Measurements from ENCODE around the gene ABCD3.
"Not testable (repeated sequence)": the region's sequence is repeated elsewhere in the genome, so short reads cannot be mapped to it uniquely, and the experiment has no call there.

Gene ABCD3

DNA sequence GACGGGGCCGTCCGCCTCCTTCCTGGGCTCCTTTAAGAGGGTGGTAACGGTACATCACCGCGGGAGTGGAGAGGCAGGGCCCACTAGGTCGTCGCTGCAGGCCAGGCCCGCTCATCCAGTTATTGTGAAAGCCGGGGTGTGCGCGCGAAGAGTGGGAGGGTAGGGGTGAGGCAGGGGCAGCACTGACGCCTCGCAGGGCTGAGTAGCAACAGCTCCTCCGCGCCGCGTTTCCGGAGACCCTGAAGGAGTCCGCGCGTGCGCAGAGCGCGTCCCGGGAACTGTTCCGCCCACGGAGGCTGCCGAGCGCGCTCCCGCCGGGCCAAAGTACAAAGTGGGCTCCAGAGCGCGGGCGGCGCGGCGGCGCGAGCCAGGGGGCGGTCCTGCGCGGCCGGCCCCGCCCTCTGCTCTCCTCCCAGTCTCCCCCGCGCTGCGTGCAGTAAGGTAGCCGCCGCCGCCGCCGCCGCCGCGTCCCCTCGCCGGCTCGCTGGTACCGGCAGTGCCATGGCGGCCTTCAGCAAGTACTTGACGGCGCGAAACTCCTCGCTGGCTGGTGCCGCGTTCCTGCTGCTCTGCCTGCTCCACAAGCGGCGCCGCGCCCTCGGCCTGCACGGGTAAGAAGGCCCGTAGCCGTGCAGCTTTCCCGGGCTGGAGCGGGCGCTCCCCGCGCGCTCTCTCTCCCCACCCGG, at the start of gene ABCD3:
Gene ABCD3, plus strand, starts transcription at position 412 of the 686 bp plus-strand sequence. Its CDS starts 90 bp downstream, at position 502.
- DNase-seq (ENCODE audit: low read depth, low spot score) = peak; percentile 94

GRCh38 chr1:94372771-94373170, 45.4 kb upstream of the ABCD3 start:
- DNase-seq (ENCODE audit: low read depth, low spot score) = not testable (repeated sequence)

DNA sequence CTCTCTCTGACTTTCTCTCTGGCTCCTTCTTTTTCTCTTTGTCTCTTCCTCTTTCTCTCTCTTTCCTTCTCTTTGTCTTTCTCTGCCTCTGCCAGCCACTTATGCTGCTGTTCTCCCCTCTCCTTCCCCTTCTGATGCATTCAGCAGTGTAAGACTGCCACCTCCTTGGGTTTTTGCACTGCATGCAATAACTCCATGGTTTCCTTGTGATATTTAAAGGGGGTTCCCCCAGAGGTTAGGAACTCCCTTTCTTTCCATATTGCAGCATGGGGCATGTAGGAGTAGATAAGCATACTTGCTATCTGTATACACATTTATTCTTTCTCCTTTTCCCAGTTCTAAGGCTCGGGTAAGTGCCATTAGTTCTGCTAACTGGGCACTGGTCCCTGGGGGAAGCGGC, 44.9 kb upstream of the ABCD3 start:
- DNase-seq (ENCODE audit: low read depth, low spot score) = not testable (repeated sequence)

DNA sequence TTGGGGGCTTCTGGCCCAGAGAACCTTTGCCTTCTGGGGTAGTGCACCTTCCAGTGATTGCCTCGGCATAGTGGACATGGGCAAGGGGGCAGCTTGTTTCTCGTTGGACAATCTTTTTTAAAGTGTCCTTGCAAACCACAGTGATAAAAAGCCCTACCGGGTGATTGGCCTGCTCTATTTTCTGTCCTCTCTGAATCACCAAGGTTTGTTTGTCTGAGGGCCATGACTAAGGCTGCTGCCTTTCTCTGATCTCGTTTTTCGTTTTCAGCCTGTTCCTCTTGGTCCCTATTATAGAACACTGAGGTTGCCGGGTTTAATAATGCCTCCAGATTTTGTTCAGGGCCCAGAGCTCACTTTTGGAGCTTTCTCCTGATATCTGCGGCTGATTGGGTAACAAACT, 42.5 kb upstream of the ABCD3 start:
- not testable (repeated sequence) for DNase-seq (ENCODE audit: low read depth, low spot score)

DNA sequence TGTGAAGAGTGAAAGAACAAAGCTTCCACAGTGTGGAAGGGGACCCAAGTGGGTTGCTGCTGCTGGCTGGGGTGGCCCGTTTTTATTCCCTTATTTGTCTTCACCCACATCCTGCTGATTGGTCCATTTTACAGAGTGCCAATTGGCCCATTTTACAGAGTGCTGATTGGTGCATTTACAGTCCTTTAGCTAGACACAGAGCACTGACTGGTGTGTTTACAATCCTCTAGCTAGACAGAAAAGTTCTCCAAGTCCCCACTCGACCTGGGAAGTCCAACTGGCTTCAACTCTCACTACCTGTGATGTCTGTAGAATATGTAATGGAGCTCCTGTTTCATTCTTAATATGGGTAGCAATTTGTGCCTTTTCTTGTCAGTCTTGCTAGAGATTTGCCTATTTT, 39.7 kb upstream of the ABCD3 start:
- not testable (repeated sequence) for DNase-seq (ENCODE audit: low read depth, low spot score)

GRCh38 chr1:94379615-94380014, 38.6 kb upstream of the ABCD3 start:
- no peak for DNase-seq (ENCODE audit: low read depth, low spot score)

GRCh38 chr1:94382201-94382600, 36.0 kb upstream of the ABCD3 start:
- DNase-seq (ENCODE audit: low read depth, low spot score) = no peak

- DNase-seq (ENCODE audit: low read depth, low spot score) = no peak
These were observed 34.2 kb upstream of the ABCD3 start for GRCh38 chr1:94383966-94384408.

DNA sequence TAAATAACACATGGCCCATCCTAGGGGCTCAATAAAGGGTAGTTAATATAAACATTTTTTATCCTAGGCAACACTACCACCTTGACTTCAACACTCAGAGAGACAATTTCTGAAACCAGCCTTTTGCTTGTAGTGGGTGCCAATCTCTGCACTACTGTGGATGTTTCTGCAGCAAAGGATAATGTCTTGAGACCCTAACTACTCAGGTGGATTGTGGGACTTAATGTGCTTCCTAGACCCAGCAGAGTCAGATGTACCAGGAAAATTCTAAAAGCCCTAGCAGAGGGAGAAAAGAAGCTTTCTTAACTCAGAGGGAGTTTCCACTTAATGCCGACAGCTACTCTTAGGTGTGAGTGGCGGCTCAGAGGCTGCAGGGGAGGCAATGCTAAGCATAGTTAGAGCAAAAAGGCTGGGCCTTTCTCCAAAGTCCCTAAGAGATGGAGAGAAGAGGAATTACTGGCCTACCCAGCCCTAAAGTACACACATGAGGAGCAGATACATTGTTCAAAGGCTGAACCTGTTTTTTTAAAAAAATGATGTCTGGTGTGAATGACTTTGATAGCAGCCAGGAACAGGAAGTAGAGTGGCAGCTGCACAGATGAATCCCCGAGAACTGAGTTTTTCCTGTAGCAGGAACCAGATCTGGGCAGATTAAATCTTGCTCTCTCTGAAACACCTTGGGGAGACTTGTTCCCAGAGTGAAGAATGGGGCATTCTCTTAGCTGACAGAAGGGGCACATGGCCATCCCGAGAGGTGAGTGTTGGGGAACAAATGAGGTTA, 33.5 kb upstream of the ABCD3 start:
- DNase-seq (ENCODE audit: low read depth, low spot score) = no peak

DNA sequence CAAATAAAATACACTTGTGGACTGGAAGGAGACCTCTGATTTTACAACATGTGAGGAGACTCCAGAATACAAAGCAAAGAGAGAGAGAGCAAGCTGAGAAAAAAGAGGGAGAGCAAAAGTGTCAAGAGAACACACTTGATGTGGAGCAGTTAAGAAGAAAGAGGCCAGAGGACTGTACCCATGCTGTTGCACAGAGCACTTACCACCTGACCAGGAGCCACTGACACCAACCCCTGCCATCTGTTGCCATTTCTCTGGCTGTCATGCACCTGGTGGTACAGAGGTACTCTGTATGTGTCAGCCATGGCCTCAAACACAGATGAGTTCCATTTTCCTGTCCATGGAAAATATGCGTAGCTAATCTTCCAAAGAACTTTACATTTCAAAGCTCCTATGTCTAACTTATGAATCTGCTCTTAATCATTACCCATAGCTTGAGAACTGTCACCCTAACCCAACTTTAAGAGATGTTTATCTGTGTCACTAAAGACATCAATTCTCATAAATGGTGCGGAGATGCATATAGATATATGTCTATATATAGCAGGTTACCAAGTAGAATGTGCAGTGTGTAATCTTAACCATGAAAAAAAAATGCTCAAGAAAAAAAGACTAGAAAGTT, 32.8 kb upstream of the ABCD3 start:
- no peak for DNase-seq (ENCODE audit: low read depth, low spot score)

DNA sequence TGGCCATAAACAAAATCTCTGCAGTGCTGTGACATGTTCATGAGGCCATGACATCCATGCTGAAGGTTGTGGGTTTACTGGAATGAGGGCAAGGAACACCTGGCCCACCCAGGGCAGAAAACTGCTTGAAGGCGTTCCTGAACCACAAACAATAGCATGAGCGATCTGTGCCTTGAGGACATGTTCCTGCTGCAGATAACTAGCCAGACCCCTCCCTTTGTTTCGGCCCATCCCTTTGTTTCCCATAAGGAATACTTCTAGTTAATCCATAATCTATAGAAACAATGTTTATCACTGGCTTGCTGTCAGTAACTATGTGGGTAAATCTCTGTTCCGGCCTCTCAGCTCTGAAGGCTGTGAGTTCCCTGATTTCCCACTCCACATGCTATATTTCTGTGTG, 28.9 kb upstream of the ABCD3 start:
- no peak for DNase-seq (ENCODE audit: low read depth, low spot score)

DNA sequence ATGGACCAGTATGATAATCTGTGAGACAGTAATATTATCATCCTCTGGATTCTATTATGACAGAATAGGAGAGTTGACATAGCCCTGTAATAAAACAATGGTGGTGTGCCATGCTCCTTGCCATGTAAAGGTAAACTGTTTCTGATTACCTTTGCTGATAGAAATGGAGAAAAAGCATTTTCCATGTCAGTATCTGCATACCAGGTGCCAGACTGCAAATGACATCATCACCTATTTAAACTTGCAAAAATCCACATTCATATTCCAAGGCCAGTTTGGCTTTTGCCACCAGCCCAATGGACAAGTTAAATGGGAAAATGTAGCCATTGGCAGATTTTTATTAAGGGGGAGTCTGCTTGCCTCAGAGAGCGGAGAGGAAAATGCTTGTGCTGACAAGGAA, 23.9 kb upstream of the ABCD3 start:
- DNase-seq (ENCODE audit: low read depth, low spot score) = no peak

GRCh38 chr1:94395231-94395630, 23.0 kb upstream of the ABCD3 start:
- DNase-seq (ENCODE audit: low read depth, low spot score) = no peak

DNA sequence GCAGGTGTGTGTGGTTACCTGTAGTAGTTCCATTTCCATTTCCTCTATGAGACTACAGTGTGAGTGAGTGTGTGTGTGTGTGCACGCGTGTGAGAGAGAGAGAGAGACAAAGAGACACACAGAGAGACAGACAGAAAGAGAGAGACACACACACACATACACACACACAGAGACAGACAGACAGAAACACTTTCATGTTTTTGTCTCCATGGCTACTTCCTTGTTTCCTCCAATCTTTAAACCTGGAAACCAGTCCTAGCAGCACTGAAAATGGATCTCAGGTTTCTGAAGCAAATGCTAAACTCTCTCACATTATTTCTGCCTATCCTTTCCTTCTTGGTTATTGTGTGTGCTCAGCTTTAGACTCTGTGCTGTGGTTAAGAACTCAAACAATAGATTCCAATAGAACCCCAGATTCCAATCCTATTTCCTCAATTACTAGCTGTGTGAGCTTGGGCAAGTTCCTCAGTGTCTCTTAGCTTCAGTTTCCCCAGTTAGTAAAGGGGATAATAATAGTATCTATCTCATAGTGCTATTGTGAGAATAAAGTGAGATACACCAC, 22.4 kb upstream of the ABCD3 start:
- DNase-seq (ENCODE audit: low read depth, low spot score) = no peak

GRCh38 chr1:94396356-94397010, 21.7 kb upstream of the ABCD3 start:
- no peak for DNase-seq (ENCODE audit: low read depth, low spot score)

DNA sequence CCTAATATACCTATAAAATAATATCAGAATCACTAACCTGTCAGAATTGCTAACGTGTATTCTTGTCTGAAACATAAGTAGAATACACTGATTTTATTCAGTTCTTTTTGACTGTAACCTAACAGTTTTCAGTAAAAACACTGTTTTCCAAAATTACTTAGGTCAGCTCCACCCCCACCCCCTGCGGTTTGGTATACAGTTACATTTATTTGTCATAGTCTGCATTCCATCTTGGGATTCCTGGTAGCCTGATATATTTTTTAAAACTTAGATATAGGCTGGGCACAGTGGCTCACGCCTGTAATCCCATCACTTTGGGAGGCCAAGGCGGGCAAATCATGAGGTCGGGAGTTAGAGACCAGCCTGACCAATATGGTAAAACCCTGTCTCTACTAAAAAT, 19.8 kb upstream of the ABCD3 start:
- no peak for DNase-seq (ENCODE audit: low read depth, low spot score)

DNA sequence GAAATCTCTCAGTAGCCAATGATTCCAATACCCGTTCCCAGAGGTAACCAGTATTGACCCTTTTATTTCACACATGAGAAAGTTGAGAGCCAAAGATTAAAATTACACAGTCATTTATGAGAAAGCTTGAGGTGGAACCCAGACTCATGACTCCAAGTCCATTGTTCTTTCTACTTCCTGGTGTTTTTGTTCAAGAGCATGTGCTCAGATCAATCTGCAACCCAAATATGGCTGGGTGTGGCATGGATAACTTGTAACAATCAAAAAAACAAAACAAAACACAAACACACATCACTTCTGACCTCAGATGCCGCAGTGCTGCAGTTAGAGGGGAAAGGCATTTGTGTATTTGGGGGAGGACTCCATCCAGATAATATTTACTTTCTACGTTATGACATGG, 18.7 kb upstream of the ABCD3 start:
- no peak for DNase-seq (ENCODE audit: low read depth, low spot score)

GRCh38 chr1:94401206-94401605, 17.0 kb upstream of the ABCD3 start:
- DNase-seq (ENCODE audit: low read depth, low spot score) = no peak

- no peak for DNase-seq (ENCODE audit: low read depth, low spot score)
These were observed 11.7 kb upstream of the ABCD3 start for GRCh38 chr1:94406446-94406845.

GRCh38 chr1:94408104-94408830, 9.9 kb upstream of the ABCD3 start:
- DNase-seq (ENCODE audit: low read depth, low spot score) = no peak

DNA sequence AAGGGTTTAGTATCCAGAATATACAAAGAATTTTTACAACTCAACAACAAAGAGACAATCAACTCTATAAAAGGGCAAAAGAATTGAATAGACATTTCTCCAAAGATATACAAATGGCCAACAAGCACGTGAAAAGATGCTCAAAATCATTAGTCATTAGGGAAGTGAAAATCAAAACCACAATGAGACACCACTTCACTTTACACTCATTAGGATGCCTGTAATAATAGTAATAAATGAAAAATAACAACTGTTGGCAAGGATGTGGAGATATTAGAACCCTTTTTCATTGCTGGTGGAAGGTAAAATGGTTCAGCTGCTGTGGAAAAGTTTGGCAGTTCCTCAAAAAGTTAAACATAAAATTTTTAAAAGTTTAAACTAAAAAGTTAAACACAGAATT, 7.0 kb upstream of the ABCD3 start:
- DNase-seq (ENCODE audit: low read depth, low spot score) = no peak

Measured in activated naive CD8-positive, alpha-beta T cell treated with anti-CD3 and anti-CD28 coated beads, Interleukin-2, amount 50 U/mL, for 16 hours (primary cell).